MCF 10A (cell line): ENCODE results near the gene CDC25A. TPM values are rescaled to one million over a fixed set of nuclear protein-coding genes. Genes with fewer than 3 reads are reported as not detected.
"Not testable (repeated sequence)": the region's sequence is repeated elsewhere in the genome, so short reads cannot be mapped to it uniquely, and the experiment has no call there.

Source experiments
- BruUV-seq: library from RNA; stranded (reverse); fragments of 400-500 nt; replicated peaks from 2 replicates; lab custom pipeline; 2021; lab: Mats Ljungman, UMichigan
- CTCF ChIA-PET: fragments of 300-600 bp; sonication (Branson Sonifier 250); formaldehyde crosslinking; extraction: SDS; loops from one replicate; lab custom pipeline; 2021; ENCODE audit warnings: antibody characterized with exemption, inconsistent platforms; lab: Yijun Ruan, JAX
- POLR2A ChIA-PET: fragments of 300-600, 350-650 bp; sonication (Branson Sonifier 250); formaldehyde crosslinking; extraction: SDS; loops from one replicate; lab custom pipeline; 2020; ENCODE audit warnings: antibody characterized with exemption, inconsistent platforms; lab: Yijun Ruan, JAX
- DNase-seq: peaks from one replicate; pipeline ENCODE4 v3.0.0-alpha.2; 2018; ENCODE audit not compliant: unreplicated experiment
- H3K27ac Mint-ChIP-seq: one replicate; pipeline ENCODE4 v1.8.0; 2022; ENCODE audit warnings: mild to moderate bottlenecking, low read depth, mixed read lengths; ENCODE audit not compliant: unreplicated experiment
- H3K27me3 Mint-ChIP-seq: one replicate; pipeline ENCODE4 v1.8.0; 2022; ENCODE audit warnings: mixed read lengths; ENCODE audit not compliant: insufficient read depth, unreplicated experiment
- H3K36me3 Mint-ChIP-seq: one replicate; pipeline ENCODE4 v1.8.0; 2022; ENCODE audit warnings: mild to moderate bottlenecking, moderate library complexity, mixed read lengths; ENCODE audit not compliant: insufficient read depth, unreplicated experiment
- H3K4me1 Mint-ChIP-seq: one replicate; pipeline ENCODE4 v1.8.0; 2022; ENCODE audit warnings: mixed read lengths; ENCODE audit not compliant: insufficient read depth, unreplicated experiment
- H3K4me3 Mint-ChIP-seq: one replicate; pipeline ENCODE4 v1.8.0; 2022; ENCODE audit warnings: mild to moderate bottlenecking, moderate library complexity, mixed read lengths; ENCODE audit not compliant: unreplicated experiment
- H3K9me3 Mint-ChIP-seq: one replicate; pipeline ENCODE4 v1.8.0; 2022; ENCODE audit warnings: mixed read lengths; ENCODE audit not compliant: unreplicated experiment
- CTCF ChIP-seq: fragments of 200-600 bp; IDR thresholded peaks from one replicate; pipeline ENCODE4 v1.8.0; 2022; ENCODE audit warnings: antibody characterized with exemption, mild to moderate bottlenecking; ENCODE audit not compliant: unreplicated experiment
- intact Hi-C: fragments of 100-400 bp; cut with micrococcal nuclease; formaldehyde crosslinking; loops from 2 replicates; pipeline ENCODE4 v1.14.1; 2022
- total RNA-seq: library from RNA; stranded (reverse); gene quantifications from 2 replicates; pipeline ENCODE4 v1.2.3, GENCODE V29; 2022

The CDC25A gene
- total RNA-seq, 1 experiment from 2014 or later = 8.6 TPM

- CTCF ChIA-PET = no interaction called here
- POLR2A ChIA-PET = interaction anchor here (0.7 kb wide), 1 partner anchor 30 kb away, joined by 3 read pairs; no protein-coding TSS in a partner anchor
- no peaks in the 10 kb centered on the region for H3K4me1 Mint-ChIP-seq
- no peaks in the 10 kb centered on the region for H3K27me3 Mint-ChIP-seq
- no peak for DNase-seq
- BruUV-seq = no TSS peak
- intact Hi-C loops = no loop called here
- H3K36me3 Mint-ChIP-seq = peaks cover 4% of the 10 kb centered on the region
- no peak overlapping the region for H3K27ac Mint-ChIP-seq
- H3K4me3 Mint-ChIP-seq = no peak overlapping the region
- no peak for TF ChIP-seq CTCF
- no peaks in the 10 kb centered on the region for H3K9me3 Mint-ChIP-seq
Measured at GRCh38 chr3:48118322-48118721, 69.9 kb downstream of the CDC25A start.

DNA sequence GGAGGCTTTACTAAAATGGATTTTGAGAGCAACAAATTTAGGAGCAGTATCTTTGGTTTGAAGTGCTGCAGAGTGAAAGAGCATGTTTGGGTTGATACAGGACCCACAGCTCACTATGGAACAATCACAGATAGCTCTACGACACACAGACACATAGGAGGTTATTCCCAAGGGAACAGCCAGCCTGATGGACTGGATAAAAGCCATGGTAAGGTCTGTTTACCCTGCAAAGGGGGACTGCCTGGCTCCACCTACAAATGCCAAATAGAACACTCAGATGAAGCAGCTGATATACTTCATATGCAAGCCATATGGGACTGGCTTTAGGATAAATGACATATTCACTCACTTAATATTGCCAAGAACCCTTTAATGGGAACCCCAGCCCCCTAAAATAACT is 75.4 kb downstream of the CDC25A start:
- ChIA-PET POLR2A (interaction anchor here (1.7 kb wide), 1 partner anchor 24 kb away, joined by 5 read pairs; no protein-coding TSS in a partner anchor), CTCF (interaction anchor here (1.1 kb wide), 1 partner anchor 287 kb away, joined by 6 read pairs; no protein-coding TSS in a partner anchor)
- no TSS peak for BruUV-seq
- Mint-ChIP-seq H3K27ac (no peak overlapping the region), H3K4me1 (no peaks in the 10 kb centered on the region), H3K27me3 (no peaks in the 10 kb centered on the region), H3K36me3 (no peaks in the 10 kb centered on the region), H3K4me3 (no peak overlapping the region), H3K9me3 (no peaks in the 10 kb centered on the region)
- no peak for DNase-seq
- intact Hi-C loops = no loop called here
- TF ChIP-seq CTCF = no peak

GRCh38 chr3:48112108-48112791 is 76.0 kb downstream of the CDC25A start:
- DNase-seq, H3K27ac Mint-ChIP-seq, BruUV-seq, H3K4me1 Mint-ChIP-seq, intact Hi-C loops, H3K36me3 Mint-ChIP-seq, CTCF ChIA-PET, H3K4me3 Mint-ChIP-seq, H3K27me3 Mint-ChIP-seq, H3K9me3 Mint-ChIP-seq: not testable (repeated sequence)
- POLR2A ChIA-PET = interaction anchor here (1.7 kb wide), 1 partner anchor 23 kb away, joined by 5 read pairs; no protein-coding TSS in a partner anchor

DNA sequence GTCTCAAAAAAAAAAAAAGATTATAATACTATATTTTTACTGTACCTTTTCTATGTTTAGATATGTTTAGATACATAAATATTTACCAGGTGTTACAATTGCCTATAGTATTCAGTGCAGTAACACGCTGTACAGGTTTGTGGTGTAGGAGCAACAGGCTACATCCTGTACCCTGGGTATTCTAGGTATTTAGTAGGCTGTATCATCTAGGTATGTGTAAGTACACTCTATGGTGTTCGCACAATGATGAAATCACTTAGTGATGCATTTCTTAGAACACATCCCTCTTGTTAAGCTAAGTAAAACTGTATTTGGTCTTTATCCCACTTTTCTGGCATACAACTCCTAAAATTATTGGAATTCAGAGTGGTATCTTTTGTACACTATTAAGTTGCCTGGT is 77.8 kb downstream of the CDC25A start:
- POLR2A ChIA-PET = no interaction called here

More for the DNA sequence above, 77.8 kb downstream of the CDC25A start:
- DNase-seq = no peak
- Mint-ChIP-seq H3K36me3 (no peaks in the 10 kb centered on the region), H3K4me1 (no peaks in the 10 kb centered on the region), H3K4me3 (no peak overlapping the region), H3K9me3 (no peaks in the 10 kb centered on the region), H3K27ac (no peak overlapping the region), H3K27me3 (no peaks in the 10 kb centered on the region)
- intact Hi-C loops = no loop called here
- BruUV-seq = no TSS peak
- TF ChIP-seq CTCF = no peak
- CTCF ChIA-PET = interaction anchor here (0.5 to 0.6 kb wide), 2 partner anchors 20 to 25 kb away, joined by 3 to 4 read pairs; no protein-coding TSS in a partner anchor
